HG03520 (cell line): Measurements from ENCODE around the gene PLD2.

ENCODE experiments used
- ATAC-seq: cut with Tn5 transposase; IDR thresholded peaks from one replicate; pipeline ENCODE4 v1.9.1; 2021; ENCODE audit warnings: mild to moderate bottlenecking, moderate library complexity; ENCODE audit not compliant: unreplicated experiment

The PLD2 gene

GRCh38 chr17:4806777-4807604, at the start of gene PLD2:
TSS of gene PLD2 (plus strand) at chr17:4807152. CDS start at chr17:4807773, 621 bp downstream.
- peak; percentile 81 for ATAC-seq

GRCh38 chr17:4759776-4760236, 47.1 kb upstream of the PLD2 start:
- ATAC-seq = no peak

- ATAC-seq = no peak
These were observed 42.4 kb upstream of the PLD2 start for GRCh38 chr17:4764595-4764994.

GRCh38 chr17:4766201-4766600, 40.8 kb upstream of the PLD2 start:
- ATAC-seq = no peak

GRCh38 chr17:4766723-4767122, 40.2 kb upstream of the PLD2 start:
- no peak for ATAC-seq

- no peak for ATAC-seq
These were observed 38.7 kb upstream of the PLD2 start for GRCh38 chr17:4768298-4768697.

GRCh38 chr17:4769628-4770027, 37.3 kb upstream of the PLD2 start:
- no peak for ATAC-seq

- ATAC-seq = no peak
These were observed 35.3 kb upstream of the PLD2 start, which contains the start of gene TM4SF5 for GRCh38 chr17:4771519-4772234. TSS of gene TM4SF5 (plus strand) at chr17:4771886. CDS start at chr17:4771923, 37 bp downstream.

- no peak for ATAC-seq
These were observed 34.7 kb upstream of the PLD2 start for GRCh38 chr17:4772235-4772613.

GRCh38 chr17:4777969-4778760, 28.8 kb upstream of the PLD2 start:
- no peak for ATAC-seq

- ATAC-seq = no peak
These were observed 26.5 kb upstream of the PLD2 start for GRCh38 chr17:4780325-4780955.

GRCh38 chr17:4782652-4783051, 24.3 kb upstream of the PLD2 start:
- ATAC-seq = no peak

- no peak for ATAC-seq
These were observed 21.4 kb upstream of the PLD2 start for GRCh38 chr17:4785311-4786105.

GRCh38 chr17:4786106-4786511, 20.8 kb upstream of the PLD2 start, which contains the start of gene VMO1:
TSS of gene VMO1 (minus strand) at chr17:4786364. CDS start at chr17:4786352, 12 bp downstream.
- no peak for ATAC-seq

GRCh38 chr17:4786516-4786915, 20.4 kb upstream of the PLD2 start:
- ATAC-seq = no peak

- ATAC-seq = no peak
These were observed 18.7 kb upstream of the PLD2 start for GRCh38 chr17:4788159-4788806.

- no peak for ATAC-seq
These were observed 17.9 kb upstream of the PLD2 start, which contains the start of gene GLTPD2 for GRCh38 chr17:4788807-4789700. TSS of gene GLTPD2 (plus strand) at chr17:4788964. CDS start at chr17:4789012, 48 bp downstream.

GRCh38 chr17:4789701-4789950, 17.3 kb upstream of the PLD2 start:
- no peak for ATAC-seq
